Stomach (tissue), 4 donors: Measurements from ENCODE around the gene NOP56.

Experiments used
- EP300 ChIP-seq: sonication (generic); formaldehyde crosslinking; IDR thresholded peaks from one replicate; pipeline ENCODE4 v1.6.1; 2017; ENCODE audit warnings: antibody characterized with exemption
- POLR2A ChIP-seq, 4 donors: fragments of 450-650 bp; IDR thresholded peaks; one replicate each; pipeline ENCODE4 v1.6.1; 2016; ENCODE audit warnings: antibody characterized with exemption in 4 of 4, control low read depth in 2 of 4, mild to moderate bottlenecking in 1 of 4, moderate library complexity in 1 of 4
- POLR2AphosphoS5 ChIP-seq, 3 donors: sonication (generic); formaldehyde crosslinking; IDR thresholded peaks; one replicate each; pipeline ENCODE4 v1.6.1; 2016; ENCODE audit warnings: antibody characterized with exemption in 3 of 3
- TF ChIP-seq, protein P1 (sequence below), 7 experiments: fragments of 450-650 bp in 4 of 7; fragments of 200-600 bp in 3 of 7; sonication (generic) in 3 of 7; IDR thresholded peaks; one replicate each; pipeline ENCODE4 v1.5.1; 2016 to 2019; ENCODE audit warnings: antibody characterized with exemption in 7 of 7, control low read depth in 2 of 7, mild to moderate bottlenecking in 1 of 7

DNA sequence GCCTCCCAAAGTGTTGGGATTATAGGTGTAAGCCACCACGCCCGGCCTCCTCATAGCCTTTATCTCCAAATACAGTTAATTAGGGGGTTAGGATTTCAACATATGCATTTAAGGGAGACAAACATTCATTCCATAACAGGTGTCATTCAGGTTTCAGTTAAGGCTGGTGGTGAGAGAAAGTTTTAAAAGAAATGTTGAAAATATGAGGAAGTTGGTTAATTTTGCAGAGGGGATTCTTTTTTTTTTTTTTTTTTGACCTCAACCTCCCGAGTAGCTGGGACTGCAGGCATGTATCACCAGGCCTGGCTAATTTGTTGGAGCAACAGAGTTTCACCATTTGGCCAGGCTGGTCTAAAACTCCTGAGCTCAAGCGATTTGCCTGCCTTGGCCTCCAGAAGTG lies 27.6 kb downstream of the NOP56 start:
- TF ChIP-seq POLR2A (IDR thresholded peaks at IDR 0.05) = no peak
- TF ChIP-seq, protein P1, sequence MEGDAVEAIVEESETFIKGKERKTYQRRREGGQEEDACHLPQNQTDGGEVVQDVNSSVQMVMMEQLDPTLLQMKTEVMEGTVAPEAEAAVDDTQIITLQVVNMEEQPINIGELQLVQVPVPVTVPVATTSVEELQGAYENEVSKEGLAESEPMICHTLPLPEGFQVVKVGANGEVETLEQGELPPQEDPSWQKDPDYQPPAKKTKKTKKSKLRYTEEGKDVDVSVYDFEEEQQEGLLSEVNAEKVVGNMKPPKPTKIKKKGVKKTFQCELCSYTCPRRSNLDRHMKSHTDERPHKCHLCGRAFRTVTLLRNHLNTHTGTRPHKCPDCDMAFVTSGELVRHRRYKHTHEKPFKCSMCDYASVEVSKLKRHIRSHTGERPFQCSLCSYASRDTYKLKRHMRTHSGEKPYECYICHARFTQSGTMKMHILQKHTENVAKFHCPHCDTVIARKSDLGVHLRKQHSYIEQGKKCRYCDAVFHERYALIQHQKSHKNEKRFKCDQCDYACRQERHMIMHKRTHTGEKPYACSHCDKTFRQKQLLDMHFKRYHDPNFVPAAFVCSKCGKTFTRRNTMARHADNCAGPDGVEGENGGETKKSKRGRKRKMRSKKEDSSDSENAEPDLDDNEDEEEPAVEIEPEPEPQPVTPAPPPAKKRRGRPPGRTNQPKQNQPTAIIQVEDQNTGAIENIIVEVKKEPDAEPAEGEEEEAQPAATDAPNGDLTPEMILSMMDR (IDR thresholded peaks at IDR 0.05) = no peak
- no peak for TF ChIP-seq POLR2AphosphoS5 (IDR thresholded peaks at IDR 0.05)
- TF ChIP-seq EP300 = no peak
